Tibial artery (tissue), 4 donors: ENCODE data around the gene GRB10.

Experiments used
- DNase-seq, 2 donors: peaks; one replicate each; pipeline ENCODE4 v3.0.0-alpha.2; 2019
- H3K27ac ChIP-seq, 2 donors: fragments of 200-600 bp; sonication (generic) in 1 of 2; 1 replicate in 1 of 2; 2 replicates in 1 of 2; pipeline ENCODE4 v1.5.1; 2018 to 2019; ENCODE audit warnings: mild to moderate bottlenecking in 1 of 2
- H3K27me3 ChIP-seq, 2 donors: fragments of 200-600 bp; sonication (generic) in 1 of 2; one replicate each; pipeline versions ENCODE4 v1.5.1 to v1.6.0; 2016 to 2019
- H3K36me3 ChIP-seq, 3 donors: fragments of 200-600 bp; sonication (generic) in 2 of 3; one replicate each; pipeline ENCODE4 v1.5.1; 2016 to 2019; ENCODE audit warnings: mild to moderate bottlenecking in 2 of 3
- H3K4me1 ChIP-seq, 4 donors: fragments of 200-600 bp; sonication (generic) in 2 of 4; 1 replicate in 3 of 4; 2 replicates in 1 of 4; pipeline ENCODE4 v1.5.1; 2016 to 2019
- H3K4me3 ChIP-seq, 2 donors: fragments of 200-600 bp; sonication (generic) in 1 of 2; 1 replicate in 1 of 2; 2 replicates in 1 of 2; pipeline ENCODE4 v1.5.1; 2018 to 2019; ENCODE audit warnings: mild to moderate bottlenecking in 2 of 2
- H3K9me3 ChIP-seq, 3 donors: fragments of 200-600 bp; sonication (generic) in 1 of 3; one replicate each; pipeline ENCODE4 v1.5.1; 2016 to 2019
- CTCF ChIP-seq, 2 experiments: fragments of 200-600 bp in 1 of 2; fragments of 450-650 bp in 1 of 2; IDR thresholded peaks; one replicate each; pipeline ENCODE4 v1.5.1; 2017 to 2019; ENCODE audit warnings: antibody characterized with exemption in 2 of 2, mild to moderate bottlenecking in 1 of 2, moderate library complexity in 1 of 2
- intact Hi-C: fragments of 100-400 bp; cut with DNase I; formaldehyde crosslinking; loops from one replicate; pipeline ENCODE4 v1.15.0; 2023; ENCODE audit warnings: low total_unique reads

The GRB10 gene

GRCh38 chr7:50704844-50705243, 77.9 kb downstream of the GRB10 start:
- TF ChIP-seq CTCF (IDR thresholded peaks at IDR 0.05) = no peak

GRCh38 chr7:50703654-50704053, 79.0 kb downstream of the GRB10 start:
- H3K4me1 ChIP-seq = peaks cover 0 to 27% (median 10%) of the 10 kb centered on the region in 4 donors
- intact Hi-C loops = no loop called here
- H3K4me3 ChIP-seq = no peak overlapping the region
- H3K27me3 ChIP-seq = no peaks in the 10 kb centered on the region
- H3K36me3 ChIP-seq = peaks cover 11 to 15% (median 13%) of the 10 kb centered on the region in 3 donors
- H3K27ac ChIP-seq = no peak overlapping the region
- no peak for TF ChIP-seq CTCF (IDR thresholded peaks at IDR 0.05)
- no peak for DNase-seq
- H3K9me3 ChIP-seq = no peaks in the 10 kb centered on the region

More at GRCh38 chr7:50704844-50705243, 77.9 kb downstream of the GRB10 start:
- Histone ChIP-seq H3K4me3 (no peak overlapping the region), H3K9me3 (no peaks in the 10 kb centered on the region), H3K27me3 (no peaks in the 10 kb centered on the region), H3K27ac (no peak overlapping the region), H3K4me1 (peaks cover 0 to 33% (median 10%) of the 10 kb centered on the region in 4 donors), H3K36me3 (peaks cover 11 to 15% (median 13%) of the 10 kb centered on the region in 3 donors)
- DNase-seq = no peak
- intact Hi-C loops = no loop called here

DNA sequence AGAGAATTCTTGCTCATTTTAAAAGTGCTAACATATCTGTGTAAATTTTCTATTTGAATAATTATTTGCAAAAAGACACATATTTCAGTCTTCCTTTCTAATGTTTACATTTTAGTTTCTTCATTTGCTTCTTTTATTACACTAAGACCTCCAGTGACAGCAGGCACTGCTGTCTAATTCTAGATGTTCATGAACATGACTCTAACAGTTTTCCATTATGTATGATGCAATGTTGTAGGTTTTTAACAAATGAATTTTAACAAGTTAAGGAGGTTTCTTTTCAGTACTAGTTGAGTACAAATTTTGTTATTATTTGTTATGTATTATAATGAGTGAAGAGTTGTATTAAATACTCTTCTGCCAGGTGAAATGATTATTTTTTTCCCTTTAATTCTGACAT, 83.6 kb downstream of the GRB10 start:
- intact Hi-C loops = no loop called here
- DNase-seq = no peak
- H3K36me3 ChIP-seq = peaks cover 11 to 15% (median 13%) of the 10 kb centered on the region in 3 donors
- no peak overlapping the region for H3K4me3 ChIP-seq
- no peak overlapping the region for H3K27ac ChIP-seq
- no peaks in the 10 kb centered on the region for H3K27me3 ChIP-seq
- H3K4me1 ChIP-seq = peaks cover 0 to 19% (median 11%) of the 10 kb centered on the region in 4 donors
- no peaks in the 10 kb centered on the region for H3K9me3 ChIP-seq
- no peak for TF ChIP-seq CTCF (IDR thresholded peaks at IDR 0.05)

DNA sequence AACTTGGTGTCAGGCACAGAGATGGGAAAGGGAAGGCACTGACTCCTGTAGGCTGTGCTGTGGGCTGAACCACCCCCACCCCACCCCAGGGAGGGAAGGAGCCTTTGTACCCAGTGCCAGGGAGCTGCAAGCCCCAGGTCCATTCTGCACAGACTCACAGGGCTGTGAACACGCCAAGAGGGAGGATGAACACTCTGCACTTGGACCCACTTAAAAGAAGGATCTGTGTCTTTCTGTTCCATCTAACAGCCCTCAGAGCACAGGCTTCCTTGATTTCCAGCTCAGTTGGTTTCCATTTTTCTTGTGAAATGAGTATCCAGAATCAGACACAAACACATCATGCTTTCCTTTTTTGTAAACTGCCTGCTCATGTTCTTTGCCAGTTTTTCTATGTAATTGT, 84.9 kb downstream of the GRB10 start:
- Histone ChIP-seq H3K27ac (no peak overlapping the region), H3K4me3 (no peak overlapping the region), H3K27me3 (no peaks in the 10 kb centered on the region), H3K4me1 (peaks cover 0 to 32% (median 11%) of the 10 kb centered on the region in 4 donors), H3K36me3 (peaks cover 10 to 14% (median 11%) of the 10 kb centered on the region in 3 donors), H3K9me3 (no peaks in the 10 kb centered on the region)
- TF ChIP-seq CTCF (IDR thresholded peaks at IDR 0.05) = no peak
- no peak for DNase-seq
- intact Hi-C loops = no loop called here

GRCh38 chr7:50696810-50697582, 85.7 kb downstream of the GRB10 start:
- Histone ChIP-seq H3K4me3 (no peak overlapping the region), H3K9me3 (no peaks in the 10 kb centered on the region), H3K36me3 (peaks cover 3 to 7% (median 6%) of the 10 kb centered on the region in 3 donors), H3K27ac (no peak overlapping the region), H3K27me3 (no peaks in the 10 kb centered on the region), H3K4me1 (peaks cover 0 to 32% (median 11%) of the 10 kb centered on the region in 4 donors)
- TF ChIP-seq CTCF (IDR thresholded peaks at IDR 0.05) = peak in 1 of 2 experiments; percentile 31
- intact Hi-C loops = no loop called here
- no peak for DNase-seq
